Spleen (tissue), 11 donors: ENCODE results near the gene PTEN. TPM values are rescaled to one million over a fixed set of nuclear protein-coding genes. Genes with fewer than 3 reads are reported as not detected.

Source experiments
- DNase-seq: peaks from one replicate; pipeline ENCODE4 v3.0.0-alpha.2; 2020
- H3K27ac ChIP-seq, 8 donors: fragments of 200-600 bp; sonication (generic) in 7 of 8; 1 replicate in 4 of 8; 2 replicates in 4 of 8; pipeline versions ENCODE4 v1.5.0 to v1.8.0; 2016 to 2021; ENCODE audit warnings: inconsistent platforms in 4 of 8, mild to moderate bottlenecking in 4 of 8, moderate library complexity in 1 of 8
- H3K27me3 ChIP-seq, 7 donors: fragments of 200-600 bp; sonication (generic) in 6 of 7; replicated peaks in 1 of 7; 1 replicate in 4 of 7; 2 replicates in 3 of 7; pipeline versions ENCODE4 v1.5.0 to v1.8.0; 2016 to 2021; ENCODE audit warnings: inconsistent platforms in 3 of 7, mild to moderate bottlenecking in 1 of 7
- H3K36me3 ChIP-seq, 6 donors: fragments of 200-600 bp; sonication (generic) in 5 of 6; 1 replicate in 4 of 6; 2 replicates in 2 of 6; pipeline versions ENCODE4 v1.5.0 to v1.8.0; 2016 to 2021; ENCODE audit warnings: inconsistent platforms in 2 of 6
- H3K4me1 ChIP-seq, 6 donors: fragments of 200-600 bp; sonication (generic) in 5 of 6; 1 replicate in 3 of 6; 2 replicates in 3 of 6; pipeline versions ENCODE4 v1.5.0 to v1.8.0; 2016 to 2021; ENCODE audit warnings: inconsistent platforms in 3 of 6
- H3K4me3 ChIP-seq, 8 donors: fragments of 200-600 bp; sonication (generic) in 7 of 8; 1 replicate in 4 of 8; 2 replicates in 4 of 8; pipeline versions ENCODE4 v1.5.0 to v1.8.0; 2016 to 2021; ENCODE audit warnings: inconsistent platforms in 4 of 8, mild to moderate bottlenecking in 4 of 8, moderate library complexity in 2 of 8
- H3K9me3 ChIP-seq, 8 donors: fragments of 200-600 bp; sonication (generic) in 7 of 8; 1 replicate in 4 of 8; 2 replicates in 4 of 8; pipeline versions ENCODE4 v1.5.0 to v1.8.0; 2016 to 2021; ENCODE audit warnings: inconsistent platforms in 4 of 8
- CTCF ChIP-seq, 11 experiments: fragments of 200-600 bp in 7 of 11; fragments of 450-650 bp in 4 of 11; sonication (generic) in 4 of 11; IDR thresholded peaks in 8 of 11; conservative IDR thresholded peaks in 3 of 11; 1 replicate in 7 of 11; 2 replicates in 4 of 11; pipeline versions ENCODE4 v1.4.0 to v1.8.0; 2016 to 2021; ENCODE audit warnings: antibody characterized with exemption in 11 of 11, inconsistent platforms in 4 of 11, mild to moderate bottlenecking in 1 of 11
- POLR2A ChIP-seq, 3 donors: fragments of 450-650 bp; IDR thresholded peaks; one replicate each; pipeline ENCODE4 v1.5.1; 2017; ENCODE audit warnings: antibody characterized with exemption in 3 of 3, mild to moderate bottlenecking in 1 of 3
- POLR2AphosphoS5 ChIP-seq, 3 donors: sonication (generic); formaldehyde crosslinking; IDR thresholded peaks; one replicate each; pipeline ENCODE4 v1.5.1; 2017; ENCODE audit warnings: antibody characterized with exemption in 3 of 3
- WGBS, 5 donors: extraction: QIAGEN DNeasy Blood & Tissue Kit in 3 of 5; methylation state at CpG; one replicate each; pipeline versions ENCODE4 v1.1.5 to v1.1.7; 2013 to 2018; 5-methylcytosine and 5-hydroxymethylcytosine counted together
- intact Hi-C: fragments of 100-400 bp; cut with DNase I; formaldehyde crosslinking; loops from one replicate; pipeline ENCODE4 v1.15.0; 2023; ENCODE audit warnings: low total_unique reads
- polyA plus RNA-seq, 3 donors: library from polyadenylated mRNA; stranded (reverse); fragments of 200-250 nt; gene quantifications; one replicate each; pipeline ENCODE4 v1.2.1, GENCODE V29; 2013
- total RNA-seq, 7 donors: library from RNA; depleted of rRNA in 3 of 7; stranded (reverse); fragments of >200 nt in 3 of 7; fragmentation: NEBNext Ultra II Directional in 4 of 7; extraction: Animal tissue kit (Norgen Biotek cat#: 25700) in 4 of 7; gene quantifications; one replicate each; pipeline versions ENCODE4 v1.1.0 to v1.2.1, GENCODE V29; 2016 to 2021
- donor health status: healthy with polysubstance abuse.
- donor health status: DM: no; HTN: no; CAD: no; lungs with moderate emphysema.
- donor health status: DM: no; HTN: no; CAD: no.
- donor health status: Bipolar disorder and iron deficiency.
- donor health status: healthy.
- donor health status: DM: no; HTN: no; CAD: no.
- donor health status: DM: yes; HTN: yes; CAD: no.

PTEN gene
- total and polyA plus RNA-seq, 10 donors: 38.1 to 300 (median 200) TPM

GRCh38 chr10:87945984-87946383 is 82.6 kb downstream of the PTEN start:
- TF ChIP-seq POLR2A (IDR thresholded peaks at IDR 0.05) (no peak), POLR2AphosphoS5 (IDR thresholded peaks at IDR 0.05) (no peak), CTCF (IDR thresholded peaks at IDR 0.05 in 8 of 11, conservative IDR thresholded peaks at IDR 0.05 in 3 of 11) (no peak)
- no peak for DNase-seq
- H3K27ac ChIP-seq: peak overlapping the region in 1 of 8 donors; percentile 7

DNA sequence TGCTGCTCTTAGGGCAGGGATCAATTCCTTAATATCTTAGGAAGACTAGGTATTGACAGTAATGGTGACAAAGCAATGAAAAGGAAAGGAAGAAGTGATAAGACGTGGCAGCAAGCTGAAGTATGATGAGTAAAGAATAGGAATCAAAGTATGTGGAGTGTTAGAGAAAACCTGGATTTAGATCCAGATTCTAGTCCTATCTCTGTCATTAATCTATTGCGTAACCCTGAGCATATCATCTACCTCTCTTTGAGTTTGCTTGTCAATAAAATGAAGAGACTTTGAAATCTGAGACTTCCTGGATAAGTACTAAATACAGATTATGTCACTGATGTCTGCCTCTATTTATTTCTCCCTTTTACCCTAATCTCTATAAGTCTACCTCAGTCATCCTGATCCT is 89.2 kb downstream of the PTEN start:
- H3K4me3 ChIP-seq: no peak overlapping the region
- H3K27me3 ChIP-seq: no peaks in the 10 kb centered on the region
- TF ChIP-seq POLR2A (IDR thresholded peaks at IDR 0.05): no peak
- TF ChIP-seq CTCF (IDR thresholded peaks at IDR 0.05 in 8 of 11, conservative IDR thresholded peaks at IDR 0.05 in 3 of 11): no peak
- TF ChIP-seq POLR2AphosphoS5 (IDR thresholded peaks at IDR 0.05): no peak
- DNase-seq: no peak
- H3K9me3 ChIP-seq: no peaks in the 10 kb centered on the region
- peaks cover 5 to 76% (median 36%) of the 10 kb centered on the region in 6 donors for H3K36me3 ChIP-seq
- intact Hi-C loops: no loop called here
- 27 to 73% (median 48%) methylated on average over 2 of the region's 2 CpGs for WGBS, 5 donors
- H3K27ac ChIP-seq: no peak overlapping the region
- peaks cover 0 to 33% (median 4%) of the 10 kb centered on the region in 6 donors for H3K4me1 ChIP-seq

More at GRCh38 chr10:87945984-87946383, 82.6 kb downstream of the PTEN start:
- Histone ChIP-seq H3K9me3 (no peaks in the 10 kb centered on the region), H3K36me3 (peaks cover 0 to 87% (median 12%) of the 10 kb centered on the region in 6 donors), H3K4me1 (peaks cover 0 to 46% (median 20%) of the 10 kb centered on the region in 6 donors), H3K4me3 (no peak overlapping the region), H3K27me3 (no peaks in the 10 kb centered on the region)
- WGBS, 5 donors: 78 to 90% (median 86%) methylated on average over 6 of the region's 6 CpGs
- intact Hi-C loops: no loop called here

DNA sequence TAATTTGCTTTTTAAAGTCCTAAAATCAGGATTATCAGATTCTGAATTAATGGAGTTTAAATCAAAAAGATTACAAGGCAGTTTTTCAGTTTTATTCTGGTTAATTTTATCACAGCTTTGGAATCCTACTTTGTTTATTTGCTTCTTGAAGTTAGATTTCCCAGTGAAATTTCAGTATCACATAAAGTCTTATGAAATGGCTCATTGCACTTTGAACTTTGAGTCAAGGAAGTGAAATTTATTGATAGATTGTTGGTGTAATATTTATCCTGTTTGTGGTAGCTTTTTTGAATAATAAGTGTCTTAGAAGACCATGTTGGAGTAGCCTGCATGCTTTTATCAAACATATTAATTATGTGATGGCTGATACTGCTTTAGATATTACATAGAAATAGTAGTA is 92.6 kb downstream of the PTEN start:
- DNase-seq: no peak
- Histone ChIP-seq H3K36me3 (peaks cover 5 to 90% (median 52%) of the 10 kb centered on the region in 6 donors), H3K27me3 (no peaks in the 10 kb centered on the region), H3K4me1 (peaks cover 0 to 29% (median 4%) of the 10 kb centered on the region in 6 donors), H3K9me3 (no peaks in the 10 kb centered on the region), H3K4me3 (no peak overlapping the region), H3K27ac (no peak overlapping the region)
- intact Hi-C loops: no loop called here
- TF ChIP-seq POLR2AphosphoS5 (IDR thresholded peaks at IDR 0.05) (no peak), POLR2A (IDR thresholded peaks at IDR 0.05) (no peak), CTCF (IDR thresholded peaks at IDR 0.05 in 8 of 11, conservative IDR thresholded peaks at IDR 0.05 in 3 of 11) (no peak)

GRCh38 chr10:87957702-87958101 is 94.3 kb downstream of the PTEN start:
- 56 to 67% (median 58%) methylated on average over 5 of the region's 5 CpGs for WGBS, 5 donors
- H3K9me3 ChIP-seq: no peaks in the 10 kb centered on the region
- no peak overlapping the region for H3K4me3 ChIP-seq
- TF ChIP-seq POLR2A (IDR thresholded peaks at IDR 0.05): no peak
- no peak for TF ChIP-seq CTCF (IDR thresholded peaks at IDR 0.05 in 8 of 11, conservative IDR thresholded peaks at IDR 0.05 in 3 of 11)
- TF ChIP-seq POLR2AphosphoS5 (IDR thresholded peaks at IDR 0.05): no peak
- peaks cover under 1 to 92% (median 50%) of the 10 kb centered on the region in 6 donors for H3K36me3 ChIP-seq
- intact Hi-C loops: no loop called here
- peaks cover 0 to 34% (median 4%) of the 10 kb centered on the region in 6 donors for H3K4me1 ChIP-seq
- no peaks in the 10 kb centered on the region for H3K27me3 ChIP-seq
- no peak for DNase-seq
- no peak overlapping the region for H3K27ac ChIP-seq
